PFSK-1 (cell line): ENCODE results near the gene PAK1.

Experiments
- FOXP2 ChIP-seq: optimal IDR thresholded peaks from 2 replicates; pipeline ENCODE3; 2011; ENCODE audit warnings: borderline replicate concordance, control low read depth, inconsistent platforms; ENCODE audit not compliant: insufficient read depth; ENCODE audit errors: extremely low read length, extremely low read depth
- POLR2AphosphoS5 ChIP-seq: IDR thresholded peaks from 2 replicates; pipeline ENCODE4 v1.6.1; 2012; ENCODE audit warnings: low read depth, mild to moderate bottlenecking, control low read depth, low read length, moderate library complexity
- REST ChIP-seq, 2 experiments: IDR thresholded peaks; 2 replicates each; pipeline versions ENCODE4 v1.6.1 to v1.8.0; 2011 to 2012; ENCODE audit warnings: low read depth in 2 of 2, low read length in 2 of 2, control low read depth in 1 of 2, inconsistent platforms in 1 of 2, mild to moderate bottlenecking in 1 of 2, moderate library complexity in 1 of 2; ENCODE audit not compliant: insufficient read depth in 1 of 2

- TF ChIP-seq REST (IDR thresholded peaks at IDR 0.05; ENCODE audit: insufficient read depth in 1 of 2, low read depth in 2 of 2, low read length in 2 of 2) (no peak), POLR2AphosphoS5 (no peak), FOXP2 (no peak)
These were observed 86.2 kb downstream of the PAK1 start for GRCh38 chr11:77387701-77388100.
